Testis (tissue), 3 donors: Measurements from ENCODE around the gene METAP2. TPM values are rescaled to one million over a fixed set of nuclear protein-coding genes. Genes with fewer than 3 reads are reported as not detected.

Source experiments
- DNase-seq: peaks from one replicate; pipeline ENCODE4 v3.0.0-alpha.2; 2019
- H3K27ac ChIP-seq, 2 donors: fragments of 200-600 bp; sonication (generic); one replicate each; pipeline ENCODE4 v1.5.1; 2019
- H3K27me3 ChIP-seq: fragments of 200-600 bp; sonication (generic); one replicate; pipeline ENCODE4 v1.5.1; 2019
- H3K36me3 ChIP-seq: fragments of 200-600 bp; sonication (generic); one replicate; pipeline ENCODE4 v1.5.1; 2017; ENCODE audit warnings: low read depth; ENCODE audit errors: missing control alignments
- H3K4me1 ChIP-seq: fragments of 200-600 bp; sonication (generic); one replicate; pipeline ENCODE4 v1.5.1; 2019
- H3K4me3 ChIP-seq, 2 donors: fragments of 200-600 bp; sonication (generic); one replicate each; pipeline ENCODE4 v1.5.1; 2017 to 2019
- H3K9me3 ChIP-seq: fragments of 200-600 bp; sonication (generic); one replicate; pipeline ENCODE4 v1.5.1; 2017
- POLR2A ChIP-seq: fragments of 450-650 bp; IDR thresholded peaks from one replicate; pipeline ENCODE4 v1.6.1; 2017; ENCODE audit warnings: antibody characterized with exemption, mild to moderate bottlenecking, moderate library complexity
- WGBS, 2 donors: methylation state at CpG; one replicate each; pipeline ENCODE4 v1.1.5; 2018; 5-methylcytosine and 5-hydroxymethylcytosine counted together
- intact Hi-C: fragments of 100-400 bp; cut with DNase I; formaldehyde crosslinking; loops from one replicate; pipeline ENCODE4 v1.15.1; 2023; ENCODE audit warnings: low total_unique reads
- polyA plus RNA-seq: library from polyadenylated mRNA; stranded (reverse); fragments of 350-450 nt; fragmentation: Illumina TruSeq; extraction: RNeasy Lipid Tissue Mini Kit (QIAGEN cat#74804); gene quantifications from one replicate; pipeline ENCODE4 v1.2.3, GENCODE V29; 2014; ENCODE audit warnings: low read depth, low replicate concordance; ENCODE audit not compliant: insufficient read depth
- small RNA-seq, 2 donors: library from RNA; depleted of rRNA; stranded (forward); fragments of <200 nt; gene quantifications; one replicate each; pipeline ENCODE3, GENCODE V24; 2016
- total RNA-seq, 2 donors: library from RNA; depleted of rRNA; stranded (reverse); fragments of >200 nt; gene quantifications; one replicate each; pipeline ENCODE4 v1.2.3, GENCODE V29; 2016
- TF ChIP-seq, protein P1 (sequence below), 3 experiments: fragments of 450-650 bp in 2 of 3; fragments of 200-600 bp in 1 of 3; sonication (generic) in 1 of 3; IDR thresholded peaks; one replicate each; pipeline ENCODE4 v1.5.1; 2016 to 2019; ENCODE audit warnings: antibody characterized with exemption in 3 of 3, mild to moderate bottlenecking in 2 of 3, moderate library complexity in 1 of 3

The METAP2 gene
- total and polyA plus RNA-seq, 3 donors from 2014 or later, result 73.2 to 86.1 (median 83.1) TPM

DNA sequence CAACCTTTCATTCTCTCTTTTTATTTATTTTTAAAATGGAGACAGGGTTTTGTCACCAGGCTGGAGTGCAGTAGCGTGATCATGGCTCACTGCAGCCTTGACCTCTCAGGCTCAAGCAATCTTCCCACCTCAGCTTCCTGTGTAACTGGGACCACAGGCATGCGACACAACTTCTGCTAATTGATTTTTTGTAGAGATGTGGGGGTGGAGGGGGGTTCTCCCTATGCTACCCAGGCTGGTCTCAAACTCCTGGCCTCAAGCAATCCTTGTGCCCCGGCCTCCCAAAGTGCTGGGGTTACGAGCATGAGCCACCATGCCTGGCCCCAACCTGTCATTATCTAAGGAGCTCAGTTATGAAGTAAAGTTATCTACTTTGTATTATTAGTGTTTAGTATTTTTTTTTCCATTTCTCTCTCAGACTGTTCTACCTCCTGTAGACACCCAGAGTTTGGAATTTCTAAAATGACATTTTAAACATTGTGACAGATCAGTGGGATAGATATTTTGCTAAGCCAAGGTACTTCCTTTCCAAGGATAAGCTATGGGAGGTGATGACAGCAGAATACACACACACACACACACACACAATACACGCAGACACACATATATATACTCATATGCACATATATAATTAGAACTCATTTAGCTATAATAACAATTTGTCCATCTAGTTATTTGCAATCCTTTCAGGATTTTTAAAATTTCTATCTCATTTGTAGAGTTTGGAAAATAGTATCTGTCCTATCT is 79.4 kb downstream of the METAP2 start:
- Histone ChIP-seq H3K27ac (no peak overlapping the region), H3K9me3 (no peaks in the 10 kb centered on the region), H3K4me3 (no peak overlapping the region), H3K36me3 (no peaks in the 10 kb centered on the region), H3K27me3 (no peaks in the 10 kb centered on the region), H3K4me1 (no peaks in the 10 kb centered on the region)
- DNase-seq, result no peak
- TF ChIP-seq, protein P1, sequence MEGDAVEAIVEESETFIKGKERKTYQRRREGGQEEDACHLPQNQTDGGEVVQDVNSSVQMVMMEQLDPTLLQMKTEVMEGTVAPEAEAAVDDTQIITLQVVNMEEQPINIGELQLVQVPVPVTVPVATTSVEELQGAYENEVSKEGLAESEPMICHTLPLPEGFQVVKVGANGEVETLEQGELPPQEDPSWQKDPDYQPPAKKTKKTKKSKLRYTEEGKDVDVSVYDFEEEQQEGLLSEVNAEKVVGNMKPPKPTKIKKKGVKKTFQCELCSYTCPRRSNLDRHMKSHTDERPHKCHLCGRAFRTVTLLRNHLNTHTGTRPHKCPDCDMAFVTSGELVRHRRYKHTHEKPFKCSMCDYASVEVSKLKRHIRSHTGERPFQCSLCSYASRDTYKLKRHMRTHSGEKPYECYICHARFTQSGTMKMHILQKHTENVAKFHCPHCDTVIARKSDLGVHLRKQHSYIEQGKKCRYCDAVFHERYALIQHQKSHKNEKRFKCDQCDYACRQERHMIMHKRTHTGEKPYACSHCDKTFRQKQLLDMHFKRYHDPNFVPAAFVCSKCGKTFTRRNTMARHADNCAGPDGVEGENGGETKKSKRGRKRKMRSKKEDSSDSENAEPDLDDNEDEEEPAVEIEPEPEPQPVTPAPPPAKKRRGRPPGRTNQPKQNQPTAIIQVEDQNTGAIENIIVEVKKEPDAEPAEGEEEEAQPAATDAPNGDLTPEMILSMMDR (IDR thresholded peaks at IDR 0.05), result no peak
- no peak for TF ChIP-seq POLR2A
- WGBS, 2 donors, result 86 to 87% methylated on average over 5 of the region's 5 CpGs
- intact Hi-C loops, result no loop called here

GRCh38 chr12:95554532-95555071 is 80.7 kb downstream of the METAP2 start:
- intact Hi-C loops, result no loop called here

GRCh38 chr12:95557625-95558024 is 83.7 kb downstream of the METAP2 start:
- Histone ChIP-seq H3K27me3 (no peaks in the 10 kb centered on the region), H3K27ac (no peak overlapping the region), H3K4me1 (no peaks in the 10 kb centered on the region), H3K4me3 (no peak overlapping the region), H3K36me3 (no peaks in the 10 kb centered on the region), H3K9me3 (no peaks in the 10 kb centered on the region)
- DNase-seq, result no peak
- 75 to 78% methylated on average over 1 of the region's 1 CpG for WGBS, 2 donors
- TF ChIP-seq POLR2A, result no peak
- TF ChIP-seq, protein P1 (IDR thresholded peaks at IDR 0.05), result no peak
- intact Hi-C loops, result no loop called here

More at GRCh38 chr12:95554532-95555071, 80.7 kb downstream of the METAP2 start:
- H3K27ac ChIP-seq, result no peak overlapping the region
- H3K9me3 ChIP-seq, result no peaks in the 10 kb centered on the region
- no peaks in the 10 kb centered on the region for H3K27me3 ChIP-seq
- no peaks in the 10 kb centered on the region for H3K36me3 ChIP-seq
- WGBS, 2 donors, result 57 to 70% methylated on average over 4 of the region's 4 CpGs
- H3K4me1 ChIP-seq, result no peaks in the 10 kb centered on the region
- no peak for DNase-seq
- H3K4me3 ChIP-seq, result no peak overlapping the region
- TF ChIP-seq, protein P1 (IDR thresholded peaks at IDR 0.05), result no peak
- TF ChIP-seq POLR2A, result no peak

Small RNA genes within 50 kb of the gene (small RNA-seq; reads per million reads assigned to genes)
- 0 reads per million in 2 donors for gene RNU6-735P

Other genes with a start within 250 kb of the METAP2 start
- gene USP44, start 77.3 kb downstream of the METAP2 start, total RNA-seq, result 10 to 100 TPM; 14.2 to 22.4 TPM
- gene USP44, start 77.3 kb downstream of the METAP2 start, polyA plus RNA-seq, result 52.9 TPM